NT2/D1 (cell line): ENCODE results near the gene CACUL1.

Experiments used
- DNase-seq: peaks from one replicate; pipeline ENCODE4 v3.0.0-alpha.2; 2011; ENCODE audit warnings: low read depth, low spot score
- H3K27me3 ChIP-seq: 2 replicates; pipeline ENCODE4 v1.6.0; 2011; ENCODE audit warnings: mild to moderate bottlenecking; ENCODE audit not compliant: insufficient read length, insufficient read depth
- H3K36me3 ChIP-seq: 2 replicates; pipeline ENCODE4 v1.6.1; 2011; ENCODE audit warnings: mild to moderate bottlenecking, low read length, mixed read lengths; ENCODE audit not compliant: insufficient read depth, insufficient read length
- H3K4me1 ChIP-seq: 2 replicates; pipeline ENCODE4 v1.5.1; 2011; ENCODE audit not compliant: insufficient read depth, insufficient read length
- H3K4me3 ChIP-seq: 2 replicates; pipeline ENCODE4 v1.5.1; 2011; ENCODE audit warnings: low read depth; ENCODE audit not compliant: insufficient read length
- H3K9ac ChIP-seq: 2 replicates; pipeline ENCODE4 v1.6.0; 2011; ENCODE audit warnings: low read depth; ENCODE audit not compliant: insufficient read length
- H3K9me3 ChIP-seq: 2 replicates; pipeline ENCODE4 v1.5.1; 2011; ENCODE audit warnings: mild to moderate bottlenecking, low read length; ENCODE audit not compliant: insufficient read depth
- SUZ12 ChIP-seq: IDR thresholded peaks from 2 replicates; pipeline ENCODE4 v1.6.1; 2011; ENCODE audit not compliant: insufficient read length, insufficient read depth; ENCODE audit errors: extremely low read depth
- YY1 ChIP-seq: IDR thresholded peaks from 2 replicates; pipeline ENCODE4 v1.6.1; 2011; ENCODE audit not compliant: insufficient read length, insufficient read depth
- ZNF274 ChIP-seq: IDR thresholded peaks from 2 replicates; pipeline ENCODE4 v1.6.1; 2011; ENCODE audit warnings: mild to moderate bottlenecking, low read depth, low read length

CACUL1 gene

DNA sequence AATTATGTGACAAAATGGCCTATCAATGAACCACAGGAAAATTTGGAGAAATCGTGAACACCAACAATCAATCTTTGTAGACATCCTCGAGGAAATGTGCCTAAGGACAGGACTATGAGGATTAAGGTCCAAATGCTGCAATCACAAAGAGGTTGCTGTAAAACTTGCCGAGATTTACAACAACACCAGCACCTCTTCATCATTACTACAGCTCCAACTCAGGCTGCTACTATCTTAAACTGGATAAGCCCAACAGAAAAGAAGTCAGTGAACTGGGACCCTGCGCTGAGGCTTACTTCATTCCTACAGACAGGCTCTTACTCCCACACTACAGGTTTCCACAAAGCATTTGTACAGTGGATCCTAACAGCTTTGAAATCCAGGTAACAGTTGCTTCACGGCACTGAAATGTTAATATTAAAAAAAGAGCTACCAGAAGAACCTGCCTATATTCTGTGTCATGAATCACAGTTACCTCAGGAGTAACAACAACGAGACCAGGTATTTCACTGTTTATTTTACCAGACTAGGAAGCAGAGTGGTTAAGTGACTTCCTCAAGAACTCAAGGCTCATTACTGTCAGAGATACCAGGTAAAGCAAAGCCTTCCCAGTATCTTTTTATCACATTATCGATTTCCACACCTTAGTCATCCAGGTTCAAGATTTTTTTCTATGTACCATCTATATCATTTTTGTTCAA is 23.9 kb downstream of the CACUL1 start:
- DNase-seq, result no peak
- Histone ChIP-seq H3K9me3 (no peaks in the 10 kb centered on the region), H3K4me1 (no peaks in the 10 kb centered on the region), H3K36me3 (peaks cover 10% of the 10 kb centered on the region), H3K27me3 (no peaks in the 10 kb centered on the region), H3K4me3 (no peak overlapping the region), H3K9ac (no peak overlapping the region)
- no peak for TF ChIP-seq SUZ12
- TF ChIP-seq ZNF274, result no peak
- TF ChIP-seq YY1, result no peak

DNA sequence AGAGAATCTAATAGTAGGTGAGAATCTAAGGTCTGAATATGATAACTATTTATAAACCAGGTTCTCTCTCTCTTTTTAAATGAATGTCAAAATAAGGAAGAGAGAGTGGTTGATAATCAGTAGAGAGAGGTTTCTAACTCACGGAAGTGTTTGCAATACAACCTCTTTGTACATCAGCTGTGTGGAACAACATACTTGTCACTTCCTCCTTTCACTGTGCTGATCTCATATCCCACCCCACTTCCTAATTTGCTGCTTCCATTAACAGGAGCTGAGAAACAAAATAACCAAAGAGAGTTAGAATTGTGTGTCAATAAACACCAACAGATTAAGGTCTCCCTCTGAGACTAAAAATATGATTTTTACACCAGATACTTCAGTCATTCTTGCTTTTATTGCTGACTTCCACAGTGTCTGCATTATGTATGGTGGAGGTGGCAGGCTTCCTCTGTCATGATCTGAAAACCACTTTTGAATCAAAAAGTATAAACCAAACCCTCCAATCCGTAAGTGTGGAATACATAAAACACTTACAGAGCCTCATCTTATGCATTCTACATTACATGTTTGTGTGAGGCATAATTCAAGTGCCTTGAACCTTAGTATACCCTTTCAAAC is 25.0 kb downstream of the CACUL1 start:
- peaks cover 10% of the 10 kb centered on the region for H3K36me3 ChIP-seq
- H3K27me3 ChIP-seq, result no peaks in the 10 kb centered on the region
- DNase-seq, result no peak
- no peak overlapping the region for H3K9ac ChIP-seq
- no peak overlapping the region for H3K4me3 ChIP-seq
- H3K4me1 ChIP-seq, result no peaks in the 10 kb centered on the region
- no peaks in the 10 kb centered on the region for H3K9me3 ChIP-seq
- TF ChIP-seq ZNF274 (no peak), YY1 (no peak), SUZ12 (no peak)

DNA sequence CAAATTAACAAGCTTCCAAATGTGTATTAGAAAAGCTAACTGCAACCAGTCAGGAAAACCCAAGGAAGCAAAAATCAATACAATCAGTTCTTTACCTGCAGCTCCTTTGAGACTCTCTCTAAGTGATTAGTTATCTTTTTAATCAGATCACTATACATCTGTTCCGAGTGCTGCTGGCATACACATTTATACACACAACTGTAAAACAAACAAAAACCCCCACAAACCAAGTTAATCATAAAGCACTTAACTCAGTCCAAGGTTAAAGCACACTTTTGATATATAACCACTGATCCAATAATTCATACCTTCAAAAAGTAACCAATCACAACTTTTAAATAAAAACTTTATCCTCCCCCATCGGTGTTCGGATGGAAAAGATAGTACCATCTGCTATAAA is 25.6 kb downstream of the CACUL1 start:
- TF ChIP-seq SUZ12 (no peak), YY1 (no peak), ZNF274 (no peak)
- no peak overlapping the region for H3K4me3 ChIP-seq
- H3K4me1 ChIP-seq, result no peaks in the 10 kb centered on the region
- no peaks in the 10 kb centered on the region for H3K27me3 ChIP-seq
- H3K9me3 ChIP-seq, result no peaks in the 10 kb centered on the region
- no peak overlapping the region for H3K9ac ChIP-seq
- peaks cover 10% of the 10 kb centered on the region for H3K36me3 ChIP-seq
- no peak for DNase-seq

DNA sequence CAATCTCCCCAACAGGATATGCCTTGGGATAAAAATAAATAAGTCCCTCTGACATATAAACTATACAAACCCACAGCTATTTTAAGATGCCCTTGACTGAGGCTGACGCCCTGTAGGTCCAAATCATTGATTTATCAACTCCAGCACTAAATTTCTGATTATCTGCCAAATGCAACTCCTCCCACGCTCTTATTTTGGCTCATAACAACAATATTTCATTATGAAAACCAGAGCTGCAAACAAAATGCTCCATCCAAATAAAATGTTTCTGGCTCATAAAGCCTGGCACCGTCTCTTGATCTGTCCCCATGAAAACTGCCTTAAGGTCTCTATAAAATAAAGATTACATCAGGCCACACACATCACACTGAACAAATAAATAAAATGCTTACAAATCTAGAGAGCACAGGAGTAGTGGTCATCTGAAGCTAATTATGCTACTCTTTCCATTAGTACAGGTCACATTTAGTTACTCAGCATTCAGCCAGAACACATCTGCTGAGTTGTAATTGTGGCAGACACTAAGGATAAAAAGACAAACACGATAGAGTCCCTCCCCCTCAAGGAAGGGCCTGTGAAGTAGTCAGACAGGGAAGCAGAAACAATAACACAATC is 28.8 kb downstream of the CACUL1 start:
- H3K9ac ChIP-seq, result no peak overlapping the region
- H3K27me3 ChIP-seq, result no peaks in the 10 kb centered on the region
- TF ChIP-seq YY1 (no peak), SUZ12 (no peak), ZNF274 (no peak)
- H3K9me3 ChIP-seq, result no peaks in the 10 kb centered on the region
- no peaks in the 10 kb centered on the region for H3K4me1 ChIP-seq
- H3K4me3 ChIP-seq, result no peak overlapping the region
- no peak for DNase-seq
- peaks cover 14% of the 10 kb centered on the region for H3K36me3 ChIP-seq

DNA sequence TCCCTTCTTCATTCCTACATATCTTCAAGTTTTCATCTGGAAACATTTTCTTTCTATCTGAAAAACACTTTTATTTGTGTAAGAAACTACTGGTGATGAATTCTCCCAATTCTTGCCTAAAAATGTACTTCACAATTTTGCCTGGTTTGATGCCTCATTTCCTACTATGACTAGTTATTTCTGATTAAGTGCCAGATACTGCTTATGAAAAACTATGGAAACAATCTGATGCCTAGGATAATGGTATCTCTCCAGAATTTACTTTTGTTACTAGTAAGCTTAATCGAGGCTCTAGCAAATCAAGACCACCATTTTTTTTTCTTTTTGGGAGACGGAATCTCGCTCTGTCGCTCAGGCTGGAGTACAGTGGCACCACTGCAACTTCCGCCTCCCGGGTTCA is 31.3 kb downstream of the CACUL1 start:
- Histone ChIP-seq H3K27me3 (no peaks in the 10 kb centered on the region), H3K4me1 (no peaks in the 10 kb centered on the region), H3K36me3 (peaks cover 13% of the 10 kb centered on the region), H3K9me3 (no peaks in the 10 kb centered on the region), H3K9ac (no peak overlapping the region), H3K4me3 (no peak overlapping the region)
- TF ChIP-seq SUZ12 (no peak), YY1 (no peak), ZNF274 (no peak)
- DNase-seq, result no peak

GRCh38 chr10:118721539-118721876 is 33.3 kb downstream of the CACUL1 start:
- Histone ChIP-seq H3K27me3 (no peaks in the 10 kb centered on the region), H3K4me1 (no peaks in the 10 kb centered on the region), H3K36me3 (peaks cover 11% of the 10 kb centered on the region), H3K9ac (no peak overlapping the region), H3K4me3 (no peak overlapping the region), H3K9me3 (no peaks in the 10 kb centered on the region)
- no peak for DNase-seq
- TF ChIP-seq ZNF274, result no peak
- TF ChIP-seq YY1, result no peak
- no peak for TF ChIP-seq SUZ12

- no peak for TF ChIP-seq ZNF274
- no peak for TF ChIP-seq YY1
- no peak for TF ChIP-seq SUZ12
- peak; percentile 25 for DNase-seq
- H3K36me3 ChIP-seq, result peaks cover 11% of the 10 kb centered on the region
- no peak overlapping the region for H3K9ac ChIP-seq
- H3K4me1 ChIP-seq, result no peaks in the 10 kb centered on the region
- no peaks in the 10 kb centered on the region for H3K9me3 ChIP-seq
- H3K27me3 ChIP-seq, result no peaks in the 10 kb centered on the region
- no peak overlapping the region for H3K4me3 ChIP-seq
Observed at GRCh38 chr10:118720685-118721538, 33.9 kb downstream of the CACUL1 start.
